GM18907 (cell line): ENCODE results near the gene LYG1.
"Not testable (repeated sequence)": the region's sequence is repeated elsewhere in the genome, so short reads cannot be mapped to it uniquely, and the experiment has no call there.

ENCODE experiments used
- ATAC-seq: cut with Tn5 transposase; IDR thresholded peaks from one replicate; pipeline ENCODE4 v1.9.1; 2021; ENCODE audit warnings: mild to moderate bottlenecking, moderate library complexity; ENCODE audit not compliant: unreplicated experiment

LYG1 gene

GRCh38 chr2:99278195-99278765 lies 22.7 kb downstream of the LYG1 start:
- ATAC-seq = not testable (repeated sequence)

DNA sequence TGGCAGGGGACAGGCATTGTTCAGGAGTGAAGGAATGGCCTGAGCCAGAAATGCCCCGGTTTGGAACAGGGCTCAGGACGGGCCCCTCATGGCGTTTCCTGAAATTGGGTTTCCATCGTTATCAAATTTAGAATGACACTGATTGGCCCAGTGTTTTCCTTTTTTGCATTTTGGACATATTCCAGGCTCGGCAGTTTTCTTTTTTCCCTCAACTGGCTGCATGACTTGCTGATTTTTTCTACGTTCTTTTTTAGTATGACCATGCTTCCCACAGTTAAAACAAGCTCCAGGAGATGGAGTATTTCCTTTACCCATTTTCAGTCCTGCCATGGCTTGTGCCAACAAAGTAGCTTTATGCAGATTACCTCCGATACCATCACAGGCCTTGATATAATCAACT lies 25.1 kb downstream of the LYG1 start:
- ATAC-seq = no peak

DNA sequence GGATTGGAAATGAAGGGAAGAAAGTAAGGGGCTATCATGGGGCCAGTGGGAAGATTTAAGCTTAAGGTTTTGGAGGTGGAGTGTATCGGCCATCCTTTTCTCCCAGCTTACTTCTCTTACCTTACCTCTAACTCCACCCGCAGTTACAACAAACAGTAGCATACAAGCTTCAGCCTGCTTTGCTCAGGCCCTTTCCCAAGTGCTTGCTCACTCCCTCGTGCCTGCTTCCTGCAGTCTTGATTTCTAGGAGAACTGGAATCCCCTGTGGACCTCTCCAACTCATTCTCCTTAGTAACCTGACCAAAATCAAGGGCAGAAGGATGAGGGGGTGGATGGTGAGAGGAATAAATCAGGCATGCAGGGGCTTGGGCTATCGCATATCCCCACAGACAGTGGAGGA lies 39.8 kb downstream of the LYG1 start:
- no peak for ATAC-seq

GRCh38 chr2:99260184-99260583 lies 40.8 kb downstream of the LYG1 start:
- ATAC-seq = no peak

DNA sequence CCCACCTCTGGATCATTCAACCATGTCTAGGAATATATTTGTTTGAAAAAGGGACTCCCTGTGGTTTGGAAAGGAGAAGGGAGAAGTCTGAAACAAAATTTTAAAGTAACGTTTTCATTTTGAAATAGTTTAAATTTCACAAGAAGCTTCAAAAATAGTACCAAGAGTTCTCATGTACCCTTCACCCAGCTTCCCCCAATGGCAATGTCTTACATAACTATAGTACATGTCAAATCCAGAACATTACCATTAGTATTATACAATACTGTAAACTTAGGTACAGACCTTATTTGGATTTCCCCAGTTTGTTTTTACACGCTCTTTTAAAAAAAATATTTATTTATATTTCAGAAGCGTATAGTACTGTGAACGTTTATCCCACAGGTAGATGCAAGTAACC lies 41.5 kb downstream of the LYG1 start:
- ATAC-seq = no peak

DNA sequence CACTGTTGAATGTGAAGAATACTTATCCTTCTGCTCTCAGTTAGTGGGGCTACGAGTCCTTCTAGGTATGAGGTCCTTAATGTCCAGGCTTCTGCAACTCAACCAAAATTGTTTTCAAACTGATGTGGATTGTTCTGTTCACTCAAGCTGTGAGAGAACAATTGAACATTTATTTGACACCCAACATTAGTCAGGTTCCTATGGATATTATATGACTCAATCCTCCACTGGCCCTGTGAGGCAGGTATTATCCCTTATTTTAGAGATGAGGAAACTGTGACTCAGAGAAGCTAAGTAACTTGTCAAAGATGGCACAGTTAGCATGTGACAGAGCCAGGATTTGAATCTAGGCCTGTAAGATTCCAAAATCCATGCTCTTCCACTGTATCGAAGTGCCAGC lies 44.3 kb downstream of the LYG1 start:
- no peak for ATAC-seq

GRCh38 chr2:99255491-99256318 lies 45.3 kb downstream of the LYG1 start, which contains the start of gene LYG2:
TSS of gene LYG2 (minus strand) at chr2:99255666. CDS start at chr2:99254260, 1,406 bp downstream.
- ATAC-seq = no peak

DNA sequence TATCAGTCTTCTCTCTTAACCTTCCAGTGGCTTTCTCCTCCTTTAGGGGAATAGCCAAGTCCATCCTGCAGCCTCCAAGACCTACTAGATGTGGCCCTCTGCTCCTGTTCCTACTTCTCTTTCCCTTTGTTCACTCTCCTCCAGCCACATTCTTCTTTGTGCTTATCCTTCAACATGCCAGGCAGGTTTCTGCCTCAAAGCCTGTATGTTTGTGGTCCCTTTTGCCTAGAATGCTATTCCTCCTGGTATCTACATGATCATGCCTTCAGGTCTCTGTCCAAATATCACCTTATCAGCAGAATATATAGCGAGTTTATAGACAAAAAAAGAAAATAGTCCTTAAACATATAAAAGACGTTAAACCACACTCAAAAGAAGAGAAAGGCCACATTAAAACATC lies 51.0 kb downstream of the LYG1 start:
- ATAC-seq = no peak

GRCh38 chr2:99242151-99242550 lies 58.8 kb downstream of the LYG1 start:
- ATAC-seq = no peak

GRCh38 chr2:99240431-99240830 lies 60.6 kb downstream of the LYG1 start:
- no peak for ATAC-seq

DNA sequence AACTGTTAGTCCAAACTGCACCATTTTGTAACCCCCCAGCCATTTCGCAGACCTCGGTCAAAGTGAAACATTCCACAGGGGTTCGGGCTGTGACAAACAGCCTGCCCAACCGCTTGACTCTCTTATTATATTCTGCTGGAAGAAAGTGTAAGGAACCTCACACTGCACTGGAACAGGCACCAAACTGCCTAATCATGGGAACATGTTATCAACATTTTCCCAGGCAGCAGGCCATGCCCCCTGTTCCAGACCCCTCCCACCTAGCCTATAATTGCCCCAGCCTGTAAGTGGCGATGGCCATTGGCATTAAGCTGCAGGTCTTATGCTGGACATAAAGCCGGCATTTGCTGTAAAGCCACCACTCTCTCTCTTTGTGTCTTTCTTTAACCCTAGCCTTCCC lies 62.4 kb downstream of the LYG1 start:
- no peak for ATAC-seq
